ENCODE data around the gene SLC13A2.

- TF ChIP-seq CTCF (IDR thresholded peaks at IDR 0.05): no peak
- no peak for TF ChIP-seq POLR2A (IDR thresholded peaks at IDR 0.05)
These were observed 63.2 kb downstream of the SLC13A2 start for GRCh38 chr17:28536532-28537218.

Measured in right lobe of liver (tissue), 4 donors.